ENCODE measurements around the gene LMO2.

DNA sequence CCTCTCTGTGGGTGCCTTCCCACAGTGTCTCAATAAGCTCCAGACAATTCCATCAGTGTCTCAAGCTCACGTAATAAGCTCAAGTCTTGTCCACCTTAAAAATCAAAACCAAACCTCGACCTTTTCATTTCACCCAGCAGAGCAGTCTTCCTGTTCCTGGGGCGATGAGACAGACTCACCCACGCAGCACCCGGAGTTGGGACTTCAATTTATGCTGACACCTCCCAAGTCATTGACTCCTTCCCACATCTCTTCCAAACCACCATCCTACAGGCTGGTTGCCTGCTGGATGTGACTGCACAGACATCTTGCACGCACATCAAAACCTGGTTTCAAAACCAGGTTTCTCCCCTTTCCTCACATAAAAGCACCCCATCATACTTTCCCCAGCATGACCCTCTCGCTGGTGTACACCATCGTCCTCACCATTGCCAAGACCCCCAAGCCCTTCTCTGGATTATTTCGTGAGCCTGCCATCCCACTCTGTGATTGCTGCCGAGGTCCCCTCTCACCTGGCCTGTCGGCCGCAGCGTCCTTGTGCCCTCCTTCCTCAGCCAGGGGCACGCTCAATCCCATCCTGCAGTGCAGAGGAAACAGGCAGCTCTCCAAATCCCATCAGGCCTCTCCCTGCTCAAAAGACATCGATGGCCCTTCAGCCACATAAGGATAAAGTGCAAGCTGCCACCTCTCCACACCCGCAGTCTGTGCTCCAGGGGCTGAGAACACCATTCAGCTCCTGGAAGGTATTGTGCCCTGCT, 72.4 kb downstream of the LMO2 start:
- TF ChIP-seq, protein P1, sequence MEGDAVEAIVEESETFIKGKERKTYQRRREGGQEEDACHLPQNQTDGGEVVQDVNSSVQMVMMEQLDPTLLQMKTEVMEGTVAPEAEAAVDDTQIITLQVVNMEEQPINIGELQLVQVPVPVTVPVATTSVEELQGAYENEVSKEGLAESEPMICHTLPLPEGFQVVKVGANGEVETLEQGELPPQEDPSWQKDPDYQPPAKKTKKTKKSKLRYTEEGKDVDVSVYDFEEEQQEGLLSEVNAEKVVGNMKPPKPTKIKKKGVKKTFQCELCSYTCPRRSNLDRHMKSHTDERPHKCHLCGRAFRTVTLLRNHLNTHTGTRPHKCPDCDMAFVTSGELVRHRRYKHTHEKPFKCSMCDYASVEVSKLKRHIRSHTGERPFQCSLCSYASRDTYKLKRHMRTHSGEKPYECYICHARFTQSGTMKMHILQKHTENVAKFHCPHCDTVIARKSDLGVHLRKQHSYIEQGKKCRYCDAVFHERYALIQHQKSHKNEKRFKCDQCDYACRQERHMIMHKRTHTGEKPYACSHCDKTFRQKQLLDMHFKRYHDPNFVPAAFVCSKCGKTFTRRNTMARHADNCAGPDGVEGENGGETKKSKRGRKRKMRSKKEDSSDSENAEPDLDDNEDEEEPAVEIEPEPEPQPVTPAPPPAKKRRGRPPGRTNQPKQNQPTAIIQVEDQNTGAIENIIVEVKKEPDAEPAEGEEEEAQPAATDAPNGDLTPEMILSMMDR (IDR thresholded peaks at IDR 0.05; ENCODE audit: insufficient read depth, low read depth, low read length): no peak
- TF ChIP-seq EZH2 (IDR thresholded peaks at IDR 0.05; ENCODE audit: insufficient read depth, low read length): no peak

Measured in astrocyte (in vitro differentiated cells and primary cell).